ENCODE data around the gene ABHD14A.

- no peak for TF ChIP-seq CTCF (conservative IDR thresholded peaks at IDR 0.05; ENCODE audit: low read depth, low read length)
- no peak for TF ChIP-seq BHLHE40 (IDR thresholded peaks at IDR 0.05; ENCODE audit: low read depth, low read length)
- no peak for TF ChIP-seq MAFK (IDR thresholded peaks at IDR 0.05; ENCODE audit: low read depth, low read length)
- no peak for TF ChIP-seq RFX5 (IDR thresholded peaks at IDR 0.05; ENCODE audit: low read depth, low read length)
- no peak for TF ChIP-seq USF2 (IDR thresholded peaks at IDR 0.05; ENCODE audit: low read depth, low read length)
- no peak for TF ChIP-seq ELK1 (IDR thresholded peaks at IDR 0.05; ENCODE audit: borderline replicate concordance, low read depth, low read length)
- no peak for TF ChIP-seq POLR2A (IDR thresholded peaks at IDR 0.05; ENCODE audit: low read depth, low read length)
- TF ChIP-seq CEBPB (IDR thresholded peaks at IDR 0.05; ENCODE audit: low read depth, low read length), result no peak
Measured at GRCh38 chr3:51974963-51975851, at the start of gene ABHD14A.
